Measurements from ENCODE around the gene WDR59. TPM values are rescaled to one million over a fixed set of nuclear protein-coding genes. Genes with fewer than 3 reads are reported as not detected.

Gene WDR59
- total and polyA plus RNA-seq, 2 of the 4 experiments (the other 2 are of a cell fraction) = 29.4 to 44.6 TPM

DNA sequence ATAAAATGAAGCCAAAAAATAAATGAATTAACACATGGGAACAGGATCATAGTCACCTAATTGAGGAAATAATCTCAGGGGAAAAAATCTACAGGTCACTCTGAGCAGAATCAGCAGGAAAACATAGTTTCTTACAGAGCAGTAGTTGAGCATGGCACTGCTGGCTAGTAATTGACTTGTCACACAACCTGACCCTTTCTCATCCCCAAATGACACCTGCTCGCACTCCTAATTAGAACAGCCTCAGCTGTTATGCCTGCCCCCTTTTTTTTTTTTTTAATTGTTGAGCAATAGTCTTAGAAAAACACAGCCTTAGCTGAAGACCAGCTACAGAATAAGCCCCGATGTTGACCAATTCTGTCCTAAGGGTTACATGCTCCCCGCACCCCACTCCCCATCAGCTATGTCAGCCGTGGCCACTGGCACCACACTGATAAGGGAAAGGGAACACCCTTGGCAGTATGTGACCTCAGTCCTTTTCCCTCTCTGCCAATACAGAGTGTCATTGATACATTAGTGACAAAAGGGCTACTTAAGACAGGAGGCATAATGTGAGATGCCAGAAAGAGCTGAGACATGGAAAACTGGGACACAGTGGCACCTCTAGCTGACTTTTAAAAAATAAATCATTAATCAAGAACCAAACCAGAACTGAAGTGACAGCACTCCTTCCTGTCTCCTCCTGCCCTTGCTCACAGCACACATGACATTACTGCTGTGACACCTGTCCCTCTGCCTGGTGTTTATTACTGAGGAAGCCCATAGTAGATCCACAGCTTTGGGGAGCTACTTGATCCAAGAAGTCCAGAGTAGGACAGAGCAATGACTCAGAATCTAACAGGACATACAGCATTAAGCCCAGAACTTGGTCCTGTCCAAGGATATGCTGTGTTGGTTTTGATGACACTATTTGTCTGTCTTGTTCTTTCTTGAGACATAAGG lies 41.7 kb downstream of the WDR59 start:
- in situ Hi-C loops (cut with MboI; ENCODE audit: low sequenced_read_pairs) = no loop called here
- Histone ChIP-seq H3K79me1 (ENCODE audit: low read depth in 1 of 2, low read length in 2 of 2) (no peaks in the 10 kb centered on the region), H3K4ac (ENCODE audit: low read depth, low read length) (no peak overlapping the region), H3K27me3 (ENCODE audit: control insufficient read depth, insufficient read depth, low read length) (no peaks in the 10 kb centered on the region), H4K5ac (ENCODE audit: low read depth, low read length) (no peak overlapping the region), H3K9ac (ENCODE audit: low read depth, low read length) (no peak overlapping the region), H3K56ac (ENCODE audit: extremely low read depth, insufficient read depth, low read length) (no peak overlapping the region), H3K23ac (ENCODE audit: low read depth, low read length) (no peak overlapping the region), H4K91ac (ENCODE audit: insufficient read depth, low read depth, low read length) (no peak overlapping the region), H2BK120ac (ENCODE audit: low read depth, low read length) (no peak overlapping the region), H3K36me3 (ENCODE audit: control insufficient read depth, insufficient read depth, low read length) (peaks cover 31% of the 10 kb centered on the region), H4K8ac (ENCODE audit: low read depth in 2 of 2, low read length in 2 of 2) (no peak overlapping the region), H3K27ac (ENCODE audit: insufficient read depth, low read length) (no peak overlapping the region), H2BK5ac (ENCODE audit: low read depth, low read length, poor library complexity, severe bottlenecking) (no peak overlapping the region), H3K18ac (ENCODE audit: low read depth, low read length) (no peak overlapping the region), H2BK15ac (ENCODE audit: low read depth, low read length) (no peak overlapping the region), H3K9me1 (ENCODE audit: insufficient read depth, low read length) (peaks cover 8% of the 10 kb centered on the region; the same call in 1 of the 2 replicates), H2AK5ac (ENCODE audit: low read depth, low read length) (no peak overlapping the region), H3K4me2 (ENCODE audit: low read depth, low read length) (no peak overlapping the region), H3K4me1 (ENCODE audit: control insufficient read depth, insufficient read depth, low read length) (no peaks in the 10 kb centered on the region), H2BK20ac (ENCODE audit: low read depth, low read length) (no peak overlapping the region), H3K9me3 (ENCODE audit: control insufficient read depth, insufficient read depth, low read length) (no peaks in the 10 kb centered on the region), H2AK9ac (replicated peaks; ENCODE audit: low read depth, low read length, poor library complexity) (no peak overlapping the region), H3K14ac (replicated peaks; ENCODE audit: low read depth, low read length) (no peak overlapping the region), H3K4me3 (ENCODE audit: insufficient read depth, low read depth, low read length) (no peak overlapping the region), H4K20me1 (ENCODE audit: insufficient read depth, low read length) (no peaks in the 10 kb centered on the region; the same call in 1 of the 2 replicates), H2AFZ (replicated peaks; ENCODE audit: low read length, poor library complexity) (no peak overlapping the region)
- dilution Hi-C loops (cut with HindIII; ENCODE audit: low sequenced_read_pairs, unreplicated experiment) = no loop called here
- ChIA-PET CTCF (interaction anchor here (0.7 kb wide), 1 partner anchor 104 kb away, joined by 3 read pairs; no protein-coding TSS in a partner anchor), POLR2A (ENCODE audit: unreplicated experiment) (interaction anchor here (0.6 kb wide), 2 partner anchors 46 to 179 kb away, joined by 3 to 5 read pairs; no protein-coding TSS in a partner anchor)
- DNase-seq = no peak
- intact Hi-C loops (cut with micrococcal nuclease) = no loop called here
- no peak for ATAC-seq (ENCODE audit: low read depth)
- WGBS, 2 experiments (ENCODE audit: extremely low coverage in 2 of 2, insufficient read length in 1 of 2) = no CpG with 5 or more reads among the region's 4 CpGs
- no TSS peak for BruUV-seq (replicated peaks)
- no peak for TF ChIP-seq CHD1 (IDR thresholded peaks at IDR 0.05; ENCODE audit: low read depth, low read length)
- TF ChIP-seq, protein P1, sequence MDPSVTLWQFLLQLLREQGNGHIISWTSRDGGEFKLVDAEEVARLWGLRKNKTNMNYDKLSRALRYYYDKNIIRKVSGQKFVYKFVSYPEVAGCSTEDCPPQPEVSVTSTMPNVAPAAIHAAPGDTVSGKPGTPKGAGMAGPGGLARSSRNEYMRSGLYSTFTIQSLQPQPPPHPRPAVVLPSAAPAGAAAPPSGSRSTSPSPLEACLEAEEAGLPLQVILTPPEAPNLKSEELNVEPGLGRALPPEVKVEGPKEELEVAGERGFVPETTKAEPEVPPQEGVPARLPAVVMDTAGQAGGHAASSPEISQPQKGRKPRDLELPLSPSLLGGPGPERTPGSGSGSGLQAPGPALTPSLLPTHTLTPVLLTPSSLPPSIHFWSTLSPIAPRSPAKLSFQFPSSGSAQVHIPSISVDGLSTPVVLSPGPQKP (IDR thresholded peaks at IDR 0.05; ENCODE audit: borderline replicate concordance, low read depth, low read length) = no peak
- TF ChIP-seq MXI1 (IDR thresholded peaks at IDR 0.05; ENCODE audit: borderline replicate concordance, low read depth, low read length) = no peak
- TF ChIP-seq, protein P2, sequence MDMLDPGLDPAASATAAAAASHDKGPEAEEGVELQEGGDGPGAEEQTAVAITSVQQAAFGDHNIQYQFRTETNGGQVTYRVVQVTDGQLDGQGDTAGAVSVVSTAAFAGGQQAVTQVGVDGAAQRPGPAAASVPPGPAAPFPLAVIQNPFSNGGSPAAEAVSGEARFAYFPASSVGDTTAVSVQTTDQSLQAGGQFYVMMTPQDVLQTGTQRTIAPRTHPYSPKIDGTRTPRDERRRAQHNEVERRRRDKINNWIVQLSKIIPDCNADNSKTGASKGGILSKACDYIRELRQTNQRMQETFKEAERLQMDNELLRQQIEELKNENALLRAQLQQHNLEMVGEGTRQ (IDR thresholded peaks at IDR 0.05; ENCODE audit: low read depth, low read length) = no peak
- no peak for TF ChIP-seq RAD21 (IDR thresholded peaks at IDR 0.05; ENCODE audit: low read length)
- TF ChIP-seq RFX5 (IDR thresholded peaks at IDR 0.05; ENCODE audit: low read depth, low read length) = no peak
- no peak for TF ChIP-seq CEBPB (IDR thresholded peaks at IDR 0.05; ENCODE audit: low read depth, low read length)
- TF ChIP-seq POLR2A (IDR thresholded peaks at IDR 0.05; ENCODE audit: low read depth, low read length) = no peak
- no peak for TF ChIP-seq FOS (IDR thresholded peaks at IDR 0.05; ENCODE audit: low read depth, low read length)
- TF ChIP-seq SMC3 (IDR thresholded peaks at IDR 0.05; ENCODE audit: low read depth, low read length) = no peak
- no peak for TF ChIP-seq RCOR1 (IDR thresholded peaks at IDR 0.05; ENCODE audit: insufficient replicate concordance, low read length)
- TF ChIP-seq BHLHE40 (IDR thresholded peaks at IDR 0.05; ENCODE audit: low read depth, low read length) = no peak
- TF ChIP-seq NFE2L2 (IDR thresholded peaks at IDR 0.05; ENCODE audit: low read depth, low read length) = no peak
- no peak for TF ChIP-seq MAFK (IDR thresholded peaks at IDR 0.05; ENCODE audit: low read depth, low read length)
- TF ChIP-seq MAZ (IDR thresholded peaks at IDR 0.05; ENCODE audit: borderline replicate concordance, low read depth, low read length) = no peak

All from IMR-90 (cell line).